HepG2 (cell line): ENCODE measurements around the gene RPH3AL. TPM values are rescaled to one million over a fixed set of nuclear protein-coding genes. Genes with fewer than 3 reads are reported as not detected.
A peak's percentile ranks its signal among the peaks of the same experiment; 100 is the strongest.

Experiments
- CBX5 ChIP-seq: sonication (generic); formaldehyde crosslinking; IDR thresholded peaks from 2 replicates; pipeline ENCODE4 v1.4.0; 2020; ENCODE audit warnings: missing genetic modification reagents, borderline replicate concordance
- CHCHD3 ChIP-seq: sonication (generic); formaldehyde crosslinking; IDR thresholded peaks from 2 replicates; pipeline ENCODE4 v1.8.0; 2022; ENCODE audit warnings: mild to moderate bottlenecking, missing genetic modification reagents, moderate library complexity
- ESRRA ChIP-seq: sonication (generic); formaldehyde crosslinking; IDR thresholded peaks from 2 replicates; pipeline ENCODE4 v1.5.1; 2020; ENCODE audit warnings: mild to moderate bottlenecking, low read depth, missing genetic modification reagents
- HNRNPUL1 ChIP-seq: fragments of 200-400 bp; formaldehyde crosslinking; IDR thresholded peaks from 2 replicates; pipeline ENCODE4 v1.6.1; 2017; ENCODE audit warnings: low read depth, mild to moderate bottlenecking, low read length, moderate library complexity
- JUNB ChIP-seq: sonication (generic); formaldehyde crosslinking; IDR thresholded peaks from 2 replicates; pipeline ENCODE4 v1.8.0; 2022; ENCODE audit warnings: missing genetic modification reagents, mild to moderate bottlenecking, borderline replicate concordance
- MEF2D ChIP-seq: sonication (generic); formaldehyde crosslinking; IDR thresholded peaks from 2 replicates; pipeline ENCODE4 v1.5.1; 2020; ENCODE audit warnings: mild to moderate bottlenecking, missing genetic modification reagents
- NRL ChIP-seq: sonication (generic); formaldehyde crosslinking; IDR thresholded peaks from 2 replicates; pipeline ENCODE4 v1.5.0; 2020; ENCODE audit warnings: missing genetic modification reagents, mild to moderate bottlenecking, moderate library complexity, borderline replicate concordance
- SP1 ChIP-seq, 2 experiments: fragments of 450-650 bp in 1 of 2; sonication (generic) in 1 of 2; formaldehyde crosslinking in 1 of 2; IDR thresholded peaks; 2 replicates each; pipeline versions ENCODE4 v1.4.0 to v1.6.1; 2016 to 2020; ENCODE audit warnings: missing genetic modification reagents in 1 of 2
- TCF7L2 ChIP-seq: IDR thresholded peaks from 2 replicates; pipeline ENCODE4 v1.6.1; 2011; ENCODE audit warnings: mild to moderate bottlenecking, low read depth, low read length, moderate library complexity
- TOPORS ChIP-seq: sonication (generic); formaldehyde crosslinking; IDR thresholded peaks from 2 replicates; pipeline ENCODE4 v1.8.0; 2023; ENCODE audit warnings: mild to moderate bottlenecking, missing genetic modification reagents
- ZEB1 ChIP-seq: IDR thresholded peaks from 2 replicates; pipeline ENCODE4 v1.6.1; 2012; ENCODE audit warnings: mild to moderate bottlenecking, low read depth, inconsistent platforms; ENCODE audit not compliant: insufficient replicate concordance
- ZMYM3 ChIP-seq: sonication (generic); formaldehyde crosslinking; IDR thresholded peaks from 2 replicates; pipeline ENCODE4 v1.5.1; 2020; ENCODE audit warnings: mild to moderate bottlenecking, missing genetic modification reagents
- ZNF839 ChIP-seq: sonication (generic); formaldehyde crosslinking; IDR thresholded peaks from 2 replicates; pipeline ENCODE4 v1.4.0; 2020; ENCODE audit warnings: missing genetic modification reagents, mild to moderate bottlenecking, borderline replicate concordance
- ZNF841 ChIP-seq: sonication (generic); formaldehyde crosslinking; IDR thresholded peaks from 2 replicates; pipeline ENCODE4 v1.8.1; 2023; ENCODE audit warnings: missing genetic modification reagents, borderline replicate concordance
- polyA plus RNA-seq, 8 experiments: library from polyadenylated mRNA; depleted of rRNA in 3 of 8; stranded (reverse) in 7 of 8; unstranded in 1 of 8; fragments of >200 nt; fragmentation: Illumina TruSeq in 4 of 8; extraction: Trizol in 4 of 8; gene quantifications; 2 replicates each; pipeline versions ENCODE4 v1.2.1 to v1.2.3, GENCODE V29; 2011 to 2016; ENCODE audit warnings: low read depth in 4 of 8, missing spikeins in 1 of 8, mixed read lengths in 1 of 8; ENCODE audit not compliant: insufficient read depth in 1 of 8
- total RNA-seq, 5 experiments: library from RNA; depleted of rRNA; stranded (reverse); fragments of >200 nt; fragmentation: Illumina TruSeq; extraction: Trizol; gene quantifications; 2 replicates each; pipeline ENCODE4 v1.2.3, GENCODE V29; 2016; ENCODE audit warnings: low read depth in 1 of 5
- TF ChIP-seq, protein P1 (sequence below), 2 experiments: fragments of 450-650 bp in 1 of 2; sonication (generic) in 1 of 2; formaldehyde crosslinking in 1 of 2; IDR thresholded peaks; 2 replicates each; pipeline versions ENCODE4 v1.6.1 to v1.8.0; 2016 to 2022; ENCODE audit warnings: antibody characterized with exemption in 1 of 2, mild to moderate bottlenecking in 1 of 2, missing genetic modification reagents in 1 of 2
- TF ChIP-seq, protein P2 (sequence below): sonication (generic); formaldehyde crosslinking; IDR thresholded peaks from 2 replicates; pipeline ENCODE4 v1.8.0; 2022; ENCODE audit warnings: missing genetic modification reagents, mild to moderate bottlenecking, moderate library complexity, borderline replicate concordance
- TF ChIP-seq, protein P3 (sequence below): sonication (generic); formaldehyde crosslinking; IDR thresholded peaks from 2 replicates; pipeline ENCODE4 v1.5.1; 2020; ENCODE audit warnings: missing genetic modification reagents, mild to moderate bottlenecking, borderline replicate concordance

Gene RPH3AL
- total and polyA plus RNA-seq, 2 of the 13 experiments (the other 11 are each of a cell fraction or from before 2014, with no cell fraction given): 7.8 to 16.4 TPM

DNA sequence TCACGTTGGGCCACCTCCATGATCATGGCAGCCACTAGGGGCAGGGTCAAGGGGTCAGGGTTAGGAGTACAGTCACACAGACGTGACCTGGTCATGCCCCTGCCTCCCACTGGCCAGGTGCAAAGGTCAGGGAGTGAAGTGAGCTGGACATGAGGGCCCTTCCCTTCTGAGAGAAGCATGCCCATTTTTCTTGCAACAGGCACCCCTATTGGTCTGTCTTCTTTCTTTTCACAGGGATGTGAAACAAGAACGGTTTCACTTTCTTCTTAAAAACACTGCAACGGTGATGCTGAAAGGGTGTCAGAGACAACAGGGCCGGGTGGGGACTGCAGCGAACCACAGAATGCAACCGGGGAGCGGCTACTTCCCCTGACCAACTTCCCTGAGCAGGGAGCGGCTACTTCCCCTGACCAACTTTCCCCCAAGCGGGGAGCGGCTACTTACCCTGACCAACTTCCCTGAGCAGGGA, 119.1 kb downstream of the RPH3AL start (continued):
- TF ChIP-seq, protein P1, sequence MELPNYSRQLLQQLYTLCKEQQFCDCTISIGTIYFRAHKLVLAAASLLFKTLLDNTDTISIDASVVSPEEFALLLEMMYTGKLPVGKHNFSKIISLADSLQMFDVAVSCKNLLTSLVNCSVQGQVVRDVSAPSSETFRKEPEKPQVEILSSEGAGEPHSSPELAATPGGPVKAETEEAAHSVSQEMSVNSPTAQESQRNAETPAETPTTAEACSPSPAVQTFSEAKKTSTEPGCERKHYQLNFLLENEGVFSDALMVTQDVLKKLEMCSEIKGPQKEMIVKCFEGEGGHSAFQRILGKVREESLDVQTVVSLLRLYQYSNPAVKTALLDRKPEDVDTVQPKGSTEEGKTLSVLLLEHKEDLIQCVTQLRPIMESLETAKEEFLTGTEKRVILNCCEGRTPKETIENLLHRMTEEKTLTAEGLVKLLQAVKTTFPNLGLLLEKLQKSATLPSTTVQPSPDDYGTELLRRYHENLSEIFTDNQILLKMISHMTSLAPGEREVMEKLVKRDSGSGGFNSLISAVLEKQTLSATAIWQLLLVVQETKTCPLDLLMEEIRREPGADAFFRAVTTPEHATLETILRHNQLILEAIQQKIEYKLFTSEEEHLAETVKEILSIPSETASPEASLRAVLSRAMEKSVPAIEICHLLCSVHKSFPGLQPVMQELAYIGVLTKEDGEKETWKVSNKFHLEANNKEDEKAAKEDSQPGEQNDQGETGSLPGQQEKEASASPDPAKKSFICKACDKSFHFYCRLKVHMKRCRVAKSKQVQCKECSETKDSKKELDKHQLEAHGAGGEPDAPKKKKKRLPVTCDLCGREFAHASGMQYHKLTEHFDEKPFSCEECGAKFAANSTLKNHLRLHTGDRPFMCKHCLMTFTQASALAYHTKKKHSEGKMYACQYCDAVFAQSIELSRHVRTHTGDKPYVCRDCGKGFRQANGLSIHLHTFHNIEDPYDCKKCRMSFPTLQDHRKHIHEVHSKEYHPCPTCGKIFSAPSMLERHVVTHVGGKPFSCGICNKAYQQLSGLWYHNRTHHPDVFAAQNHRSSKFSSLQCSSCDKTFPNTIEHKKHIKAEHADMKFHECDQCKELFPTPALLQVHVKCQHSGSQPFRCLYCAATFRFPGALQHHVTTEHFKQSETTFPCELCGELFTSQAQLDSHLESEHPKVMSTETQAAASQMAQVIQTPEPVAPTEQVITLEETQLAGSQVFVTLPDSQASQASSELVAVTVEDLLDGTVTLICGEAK (IDR thresholded peaks at IDR 0.05): no peak
- TF ChIP-seq, protein P1 (CRISPR knock-in tag; IDR thresholded peaks at IDR 0.05): no peak
- TF ChIP-seq SP1 (IDR thresholded peaks at IDR 0.05) (no peak), SP1 (CRISPR knock-in tag; IDR thresholded peaks at IDR 0.05) (no peak), ZNF841 (CRISPR knock-in tag) (no peak), NRL (CRISPR knock-in tag) (no peak), TOPORS (CRISPR knock-in tag) (no peak), ZMYM3 (CRISPR knock-in tag) (peak; percentile 45; the same call in 1 of the 2 replicates), CBX5 (CRISPR knock-in tag) (peak; percentile 28; the same call in 1 of the 2 replicates), HNRNPUL1 (no peak), ESRRA (CRISPR knock-in tag) (peak; percentile 95), MEF2D (no peak), ZEB1 (no peak), CHCHD3 (CRISPR knock-in tag) (no peak), JUNB (no peak), TCF7L2 (no peak), ZNF839 (no peak)
- TF ChIP-seq, protein P2, sequence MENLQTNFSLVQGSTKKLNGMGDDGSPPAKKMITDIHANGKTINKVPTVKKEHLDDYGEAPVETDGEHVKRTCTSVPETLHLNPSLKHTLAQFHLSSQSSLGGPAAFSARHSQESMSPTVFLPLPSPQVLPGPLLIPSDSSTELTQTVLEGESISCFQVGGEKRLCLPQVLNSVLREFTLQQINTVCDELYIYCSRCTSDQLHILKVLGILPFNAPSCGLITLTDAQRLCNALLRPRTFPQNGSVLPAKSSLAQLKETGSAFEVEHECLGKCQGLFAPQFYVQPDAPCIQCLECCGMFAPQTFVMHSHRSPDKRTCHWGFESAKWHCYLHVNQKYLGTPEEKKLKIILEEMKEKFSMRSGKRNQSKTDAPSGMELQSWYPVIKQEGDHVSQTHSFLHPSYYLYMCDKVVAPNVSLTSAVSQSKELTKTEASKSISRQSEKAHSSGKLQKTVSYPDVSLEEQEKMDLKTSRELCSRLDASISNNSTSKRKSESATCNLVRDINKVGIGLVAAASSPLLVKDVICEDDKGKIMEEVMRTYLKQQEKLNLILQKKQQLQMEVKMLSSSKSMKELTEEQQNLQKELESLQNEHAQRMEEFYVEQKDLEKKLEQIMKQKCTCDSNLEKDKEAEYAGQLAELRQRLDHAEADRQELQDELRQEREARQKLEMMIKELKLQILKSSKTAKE (CRISPR knock-in tag): peak; percentile 98
- TF ChIP-seq, protein P3, sequence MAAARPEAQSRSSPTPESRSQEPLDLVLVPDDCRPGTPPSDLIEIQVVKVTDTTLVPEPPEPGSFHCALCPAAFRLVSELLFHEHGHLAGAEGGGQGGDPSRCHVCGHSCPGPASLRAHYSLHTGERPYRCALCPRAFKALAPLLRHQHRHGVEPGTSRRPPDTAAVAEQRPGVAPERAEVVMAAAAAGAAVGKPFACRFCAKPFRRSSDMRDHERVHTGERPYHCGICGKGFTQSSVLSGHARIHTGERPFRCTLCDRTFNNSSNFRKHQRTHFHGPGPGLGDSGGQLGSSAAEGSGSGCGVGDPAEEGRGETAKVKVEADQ (CRISPR knock-in tag): no peak
